H9 (cell line): ENCODE data around the gene CYTH4. TPM values are rescaled to one million over a fixed set of nuclear protein-coding genes. Genes with fewer than 3 reads are reported as not detected.

Experiments used
- DNase-seq: peaks from one replicate; pipeline ENCODE4 v3.0.0-alpha.2; 2017
- H2AFZ ChIP-seq: one replicate; pipeline ENCODE4 v1.6.1; 2013; ENCODE audit warnings: mild to moderate bottlenecking, low read length, control low read depth, moderate library complexity
- H2AK5ac ChIP-seq: 2 replicates; pipeline ENCODE4 v1.6.1; 2013; ENCODE audit warnings: low read length, control low read depth, mixed read lengths; ENCODE audit not compliant: insufficient read length
- H2BK120ac ChIP-seq: one replicate; pipeline ENCODE4 v1.6.1; 2013; ENCODE audit warnings: low read depth, mild to moderate bottlenecking, low read length, control low read depth, inconsistent platforms; ENCODE audit not compliant: poor library complexity, severe bottlenecking
- H2BK12ac ChIP-seq: 2 replicates; pipeline ENCODE4 v1.6.1; 2013; ENCODE audit warnings: low read length, control low read depth, mixed read lengths, low read depth; ENCODE audit not compliant: insufficient read length
- H2BK15ac ChIP-seq: 2 replicates; pipeline ENCODE4 v1.6.1; 2013; ENCODE audit warnings: low read depth, low read length, control low read depth
- H2BK20ac ChIP-seq: one replicate; pipeline ENCODE4 v1.6.1; 2013; ENCODE audit warnings: low read depth, mild to moderate bottlenecking, low read length, control low read depth, inconsistent platforms; ENCODE audit not compliant: poor library complexity, severe bottlenecking
- H2BK5ac ChIP-seq: 2 replicates; pipeline ENCODE4 v1.6.1; 2013; ENCODE audit warnings: low read length, control low read depth, mixed read lengths; ENCODE audit not compliant: insufficient read length
- H3K14ac ChIP-seq: 2 replicates; pipeline ENCODE4 v1.6.1; 2013; ENCODE audit warnings: low read length, control low read depth; ENCODE audit not compliant: insufficient read depth
- H3K18ac ChIP-seq: 2 replicates; pipeline ENCODE4 v1.6.1; 2013; ENCODE audit warnings: low read depth, mild to moderate bottlenecking, mixed read lengths, low read length, control low read depth; ENCODE audit not compliant: insufficient read length
- H3K23ac ChIP-seq: 2 replicates; pipeline ENCODE4 v1.6.1; 2013; ENCODE audit warnings: low read length, control low read depth, mixed read lengths, low read depth; ENCODE audit not compliant: insufficient read length
- H3K23me2 ChIP-seq: 2 replicates; pipeline ENCODE4 v1.6.1; 2013; ENCODE audit warnings: low read depth, mild to moderate bottlenecking, mixed read lengths, low read length, control low read depth; ENCODE audit not compliant: insufficient read length, poor library complexity, severe bottlenecking
- H3K27ac ChIP-seq: 2 replicates; pipeline ENCODE4 v1.5.1; 2013; ENCODE audit warnings: low read length, control low read depth, mixed read lengths, low read depth; ENCODE audit not compliant: insufficient read length
- H3K27me3 ChIP-seq: 2 replicates; pipeline ENCODE4 v1.6.1; 2013; ENCODE audit warnings: low read length, control low read depth, inconsistent platforms; ENCODE audit not compliant: insufficient read depth
- H3K4ac ChIP-seq: 2 replicates; pipeline ENCODE4 v1.6.1; 2013; ENCODE audit warnings: low read depth, mild to moderate bottlenecking, control low read depth, inconsistent platforms, low read length, moderate library complexity
- H3K4me1 ChIP-seq: 2 replicates; pipeline ENCODE4 v1.6.1; 2013; ENCODE audit warnings: low read length, control low read depth, inconsistent platforms; ENCODE audit not compliant: insufficient read depth
- H3K4me2 ChIP-seq: 2 replicates; pipeline ENCODE4 v1.6.1; 2013; ENCODE audit warnings: low read length, control low read depth, mixed read lengths; ENCODE audit not compliant: insufficient read length, insufficient read depth
- H3K56ac ChIP-seq: 2 replicates; pipeline ENCODE4 v1.6.1; 2013; ENCODE audit warnings: low read depth, mild to moderate bottlenecking, mixed read lengths, low read length, control low read depth; ENCODE audit not compliant: insufficient read length
- H3K79me1 ChIP-seq: 2 replicates; pipeline ENCODE4 v1.6.1; 2013; ENCODE audit warnings: low read depth, mild to moderate bottlenecking, moderate library complexity, low read length, control low read depth, inconsistent platforms; ENCODE audit not compliant: insufficient read depth, poor library complexity, severe bottlenecking
- H3K79me2 ChIP-seq: 2 replicates; pipeline ENCODE4 v1.6.1; 2013; ENCODE audit warnings: low read length, control low read depth, inconsistent platforms; ENCODE audit not compliant: insufficient read depth
- H3K9ac ChIP-seq: 2 replicates; pipeline ENCODE4 v1.6.1; 2013; ENCODE audit warnings: low read length, control low read depth, mixed read lengths; ENCODE audit not compliant: insufficient read length; ENCODE audit errors: extremely low read depth
- H3K9me3 ChIP-seq: one replicate; pipeline ENCODE4 v1.6.1; 2013; ENCODE audit warnings: low read depth, low read length, inconsistent platforms; ENCODE audit not compliant: control insufficient read depth
- H3T11ph ChIP-seq: one replicate; pipeline ENCODE4 v1.6.1; 2013; ENCODE audit warnings: mild to moderate bottlenecking, low read length, control low read depth, inconsistent platforms
- H4K20me1 ChIP-seq: one replicate; pipeline ENCODE4 v1.6.1; 2013; ENCODE audit not compliant: control insufficient read depth, insufficient read length, insufficient read depth
- H4K5ac ChIP-seq: 2 replicates; pipeline ENCODE4 v1.6.1; 2013; ENCODE audit warnings: low read depth, mild to moderate bottlenecking, mixed read lengths, low read length, control low read depth; ENCODE audit not compliant: insufficient read length
- H4K8ac ChIP-seq: replicated peaks from 2 replicates; pipeline ENCODE4 v1.6.1; 2013; ENCODE audit warnings: low read length, control low read depth, mixed read lengths, low read depth; ENCODE audit not compliant: insufficient read length
- H4K91ac ChIP-seq: 2 replicates; pipeline ENCODE4 v1.6.1; 2013; ENCODE audit warnings: low read depth, mild to moderate bottlenecking, moderate library complexity, mixed read lengths, low read length, control low read depth; ENCODE audit not compliant: insufficient read length
- H3K27ac Mint-ChIP-seq, 3 experiments: 2 replicates in 2 of 3; 3 replicates in 1 of 3; pipeline ENCODE4 v1.8.0; 2020 to 2021; ENCODE audit warnings: mixed read lengths in 3 of 3, mild to moderate bottlenecking in 1 of 3, moderate library complexity in 1 of 3
- H3K27me3 Mint-ChIP-seq: 2 replicates; pipeline ENCODE4 v1.8.0; 2021; ENCODE audit warnings: low read depth, mild to moderate bottlenecking, moderate library complexity, mixed read lengths
- H3K36me3 Mint-ChIP-seq, 3 experiments: 2 replicates in 2 of 3; 3 replicates in 1 of 3; pipeline ENCODE4 v1.8.0; 2020 to 2021; ENCODE audit warnings: low read depth in 3 of 3, mixed read lengths in 3 of 3; ENCODE audit not compliant: insufficient read depth in 1 of 3
- H3K4me1 Mint-ChIP-seq, 2 experiments: 2 replicates each; pipeline ENCODE4 v1.8.0; 2020; ENCODE audit warnings: mixed read lengths in 2 of 2
- H3K4me3 Mint-ChIP-seq, 2 experiments: 2 replicates in 1 of 2; 3 replicates in 1 of 2; pipeline ENCODE4 v1.8.0; 2020 to 2021; ENCODE audit warnings: mild to moderate bottlenecking in 2 of 2, mixed read lengths in 2 of 2, moderate library complexity in 1 of 2
- H3K9me3 Mint-ChIP-seq, 2 experiments: 2 replicates in 1 of 2; 3 replicates in 1 of 2; pipeline ENCODE4 v1.8.0; 2020; ENCODE audit warnings: mild to moderate bottlenecking in 2 of 2, mixed read lengths in 2 of 2, moderate library complexity in 1 of 2
- WGBS: extraction: QIAGEN DNeasy Blood & Tissue Kit; methylation state at CpG from one replicate; pipeline ENCODE4 v1.1.7; 2013; ENCODE audit warnings: missing lambda C conversion rate, low lambda C conversion rate, mixed read lengths; ENCODE audit not compliant: insufficient read length; ENCODE audit errors: extremely low coverage; 5-methylcytosine and 5-hydroxymethylcytosine counted together
- total RNA-seq: library from RNA; stranded (reverse); gene quantifications from 2 replicates; pipeline ENCODE4 v1.2.1, GENCODE V29; 2021
- TF ChIP-seq, protein P1 (sequence below): fragments of 200-600 bp; sonication (generic); conservative IDR thresholded peaks from 3 replicates; pipeline ENCODE4 v1.8.0; 2021; ENCODE audit warnings: antibody characterized with exemption, mild to moderate bottlenecking

The CYTH4 gene
- total RNA-seq, 1 experiment from 2014 or later: not detected

DNA sequence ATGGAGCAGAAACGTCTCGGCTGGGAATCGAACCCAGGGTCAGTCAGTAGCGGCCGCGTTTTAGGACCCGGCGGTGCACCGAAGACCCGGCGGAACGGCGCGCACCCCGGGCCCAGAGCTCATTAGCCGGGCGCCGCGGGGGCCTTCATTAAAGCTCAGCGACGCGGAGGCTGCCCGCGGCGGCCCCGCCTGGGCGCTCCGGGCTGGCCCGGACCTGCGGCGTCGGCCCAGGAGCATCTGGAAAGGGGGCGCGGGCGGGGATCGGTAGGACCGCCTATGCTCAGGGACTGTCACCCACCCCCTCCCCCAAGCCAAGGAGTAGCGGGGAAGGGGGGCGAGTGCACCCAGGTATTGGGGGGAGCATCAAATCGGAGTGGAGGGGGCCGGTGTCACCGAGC is 52.2 kb downstream of the CYTH4 start:
- peaks cover 3% of the 10 kb centered on the region; the same call in 1 of the 2 replicates for H3K27me3 ChIP-seq
- no peaks in the 10 kb centered on the region for H3K79me1 ChIP-seq
- H2BK5ac ChIP-seq: no peak overlapping the region
- no peak overlapping the region for H3K9ac ChIP-seq
- no peak overlapping the region for H2BK12ac ChIP-seq
- Mint-ChIP-seq H3K36me3 (no peaks in the 10 kb centered on the region), H3K4me3 (peak overlapping the region; percentile 56 to 87), H3K9me3 (no peaks in the 10 kb centered on the region; a peak in 1 of 5 replicates), H3K27ac (no peak overlapping the region), H3K27me3 (peaks cover 77% of the 10 kb centered on the region), H3K4me1 (peaks cover 19 to 55% of the 10 kb centered on the region in 2 experiments)
- TF ChIP-seq, protein P1, sequence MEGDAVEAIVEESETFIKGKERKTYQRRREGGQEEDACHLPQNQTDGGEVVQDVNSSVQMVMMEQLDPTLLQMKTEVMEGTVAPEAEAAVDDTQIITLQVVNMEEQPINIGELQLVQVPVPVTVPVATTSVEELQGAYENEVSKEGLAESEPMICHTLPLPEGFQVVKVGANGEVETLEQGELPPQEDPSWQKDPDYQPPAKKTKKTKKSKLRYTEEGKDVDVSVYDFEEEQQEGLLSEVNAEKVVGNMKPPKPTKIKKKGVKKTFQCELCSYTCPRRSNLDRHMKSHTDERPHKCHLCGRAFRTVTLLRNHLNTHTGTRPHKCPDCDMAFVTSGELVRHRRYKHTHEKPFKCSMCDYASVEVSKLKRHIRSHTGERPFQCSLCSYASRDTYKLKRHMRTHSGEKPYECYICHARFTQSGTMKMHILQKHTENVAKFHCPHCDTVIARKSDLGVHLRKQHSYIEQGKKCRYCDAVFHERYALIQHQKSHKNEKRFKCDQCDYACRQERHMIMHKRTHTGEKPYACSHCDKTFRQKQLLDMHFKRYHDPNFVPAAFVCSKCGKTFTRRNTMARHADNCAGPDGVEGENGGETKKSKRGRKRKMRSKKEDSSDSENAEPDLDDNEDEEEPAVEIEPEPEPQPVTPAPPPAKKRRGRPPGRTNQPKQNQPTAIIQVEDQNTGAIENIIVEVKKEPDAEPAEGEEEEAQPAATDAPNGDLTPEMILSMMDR: no peak
- H3K4me2 ChIP-seq: peak overlapping the region; percentile 69
- no peak overlapping the region for H3K27ac ChIP-seq
- H4K5ac ChIP-seq: no peak overlapping the region
- H2AFZ ChIP-seq: no peak overlapping the region
- DNase-seq: no peak
- H2BK15ac ChIP-seq: no peak overlapping the region
- no peak overlapping the region for H3K4ac ChIP-seq
- H4K8ac ChIP-seq: no peak overlapping the region
- H3K4me1 ChIP-seq: no peaks in the 10 kb centered on the region
- H3K9me3 ChIP-seq: no peaks in the 10 kb centered on the region
- H3K14ac ChIP-seq: no peak overlapping the region
- H3K23me2 ChIP-seq: peaks cover 10% of the 10 kb centered on the region
- H4K91ac ChIP-seq: no peak overlapping the region
- H3K18ac ChIP-seq: no peak overlapping the region
- H3K56ac ChIP-seq: no peak overlapping the region
- WGBS: no CpG with 5 or more reads among the region's 42 CpGs
- H3K79me2 ChIP-seq: no peaks in the 10 kb centered on the region
- no peak overlapping the region for H3T11ph ChIP-seq
- H4K20me1 ChIP-seq: no peaks in the 10 kb centered on the region
- no peak overlapping the region for H3K23ac ChIP-seq
- no peak overlapping the region for H2BK120ac ChIP-seq
- no peak overlapping the region for H2AK5ac ChIP-seq
- H2BK20ac ChIP-seq: no peak overlapping the region
